NCI-H146 treated with DMSO at 0.1 percent for 48 hours (cell line): ENCODE measurements around the gene NOL6.
A peak's percentile ranks its signal among the peaks of the same experiment; 100 is the strongest.

Source experiments
- DNase-seq: peaks from one replicate; lab custom pipeline; 2025; ENCODE audit not compliant: unreplicated experiment; lab: John Stamatoyannopoulos, UW

The NOL6 gene

GRCh38 chr9:33453286-33453860 lies 20.4 kb downstream of the NOL6 start:
- DNase-seq = no peak

- DNase-seq = no peak
These were observed 20.9 kb downstream of the NOL6 start for GRCh38 chr9:33452828-33453271.

- no peak for DNase-seq
These were observed 23.0 kb downstream of the NOL6 start for GRCh38 chr9:33450621-33451146.

DNA sequence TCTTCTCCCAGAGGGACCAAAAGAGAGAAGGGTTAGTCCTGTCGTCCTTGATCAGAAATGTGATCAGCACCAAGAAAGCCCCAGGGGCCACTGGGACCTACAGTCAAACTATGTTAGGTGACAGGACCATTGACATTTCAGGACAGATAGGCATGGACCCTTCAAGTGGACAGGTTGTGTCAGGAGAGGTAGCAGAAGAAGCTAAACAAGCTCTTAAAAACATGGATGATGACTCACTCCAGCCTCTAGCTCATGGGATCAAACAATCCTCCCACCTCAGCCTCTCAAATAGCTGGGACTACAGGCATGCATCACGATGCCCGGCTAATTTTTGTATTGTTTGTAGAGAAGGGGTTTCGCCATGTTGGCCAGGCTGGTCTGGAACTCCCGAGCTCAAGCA lies 24.0 kb downstream of the NOL6 start:
- DNase-seq = no peak

DNA sequence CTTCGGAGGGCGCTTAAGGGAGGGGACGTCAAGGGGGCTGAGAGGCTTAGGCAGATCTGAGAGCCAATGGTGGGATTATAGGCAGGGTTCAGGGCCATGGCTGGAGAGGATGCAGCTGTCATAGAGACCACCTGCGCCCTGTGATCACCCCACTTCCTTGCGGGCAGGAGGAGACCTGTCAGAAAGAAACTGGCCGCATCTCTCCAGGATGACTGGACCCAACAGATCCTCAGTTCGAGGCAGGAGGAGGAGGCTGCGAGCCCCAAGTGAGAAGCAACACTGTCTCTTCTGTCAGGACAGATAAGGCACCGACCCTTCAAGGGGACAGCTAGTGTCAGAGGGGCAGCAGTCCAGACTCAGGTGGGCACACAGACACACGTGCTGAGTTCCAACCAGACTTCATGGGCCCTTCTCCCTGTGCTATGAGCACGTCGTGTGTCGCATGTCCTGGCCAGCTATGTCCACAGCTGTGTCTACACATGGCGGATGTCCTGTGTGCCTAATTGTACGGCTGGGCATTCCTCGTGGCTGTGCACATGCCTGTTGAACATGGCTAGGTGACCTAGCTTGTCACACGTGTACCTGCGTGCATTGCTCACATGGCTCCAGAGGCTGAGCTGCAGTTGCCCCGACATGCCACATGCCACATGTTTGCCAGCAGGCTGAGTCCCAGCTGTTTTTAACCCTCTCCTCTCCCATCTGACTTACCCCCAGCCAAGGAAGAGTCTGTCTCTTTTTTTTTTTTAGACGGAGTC lies 25.7 kb downstream of the NOL6 start:
- no peak for DNase-seq

- DNase-seq = peak; percentile 43
These were observed 26.6 kb downstream of the NOL6 start, which contains the start of gene AQP3 for GRCh38 chr9:33446946-33447798. Gene AQP3, minus strand, starts transcription at chr9:33447593. Its CDS starts 63 bp downstream, at chr9:33447530.

- no peak for DNase-seq
These were observed 27.3 kb downstream of the NOL6 start for GRCh38 chr9:33446240-33446945.

DNA sequence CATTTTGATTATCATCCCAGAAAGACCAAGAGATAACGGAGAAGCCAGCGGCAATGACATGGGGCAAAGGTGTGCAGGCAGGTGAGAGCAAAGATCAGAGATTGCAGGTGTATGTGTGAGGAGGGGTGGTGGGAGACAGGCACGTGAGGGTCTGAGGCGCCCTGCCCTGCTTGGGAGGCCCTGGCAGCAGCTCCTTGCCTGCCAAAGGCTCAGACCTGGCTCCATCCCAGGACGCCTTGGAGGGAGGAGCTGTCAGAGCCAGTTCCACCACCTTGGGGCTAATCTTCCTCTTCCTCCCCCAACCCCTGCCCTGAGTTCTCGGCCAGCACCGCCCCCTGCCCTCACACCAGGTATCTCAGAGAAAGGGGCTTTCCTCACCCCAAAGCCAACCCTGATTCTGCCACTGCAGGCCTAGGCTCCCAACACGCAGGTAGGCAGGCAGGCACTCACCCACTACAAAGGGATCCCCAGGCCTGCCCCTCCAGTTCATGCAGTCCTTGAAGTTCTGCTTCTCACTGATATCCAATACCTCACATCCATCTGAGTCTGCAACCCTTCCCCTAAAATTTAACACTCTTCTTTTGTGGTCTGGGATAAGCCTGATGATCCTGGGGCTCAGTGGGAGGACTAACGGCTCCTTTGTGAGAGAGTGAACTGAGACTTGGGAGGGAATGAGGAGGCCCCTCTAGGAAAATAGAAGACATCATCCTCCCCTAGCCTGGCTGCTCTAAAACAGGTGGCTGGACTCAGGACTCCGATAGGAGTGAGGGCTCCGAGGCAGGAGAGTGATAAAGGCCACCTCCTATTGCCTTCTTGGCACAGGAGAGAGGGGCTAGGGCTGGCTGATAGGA lies 28.1 kb downstream of the NOL6 start:
- no peak for DNase-seq

DNA sequence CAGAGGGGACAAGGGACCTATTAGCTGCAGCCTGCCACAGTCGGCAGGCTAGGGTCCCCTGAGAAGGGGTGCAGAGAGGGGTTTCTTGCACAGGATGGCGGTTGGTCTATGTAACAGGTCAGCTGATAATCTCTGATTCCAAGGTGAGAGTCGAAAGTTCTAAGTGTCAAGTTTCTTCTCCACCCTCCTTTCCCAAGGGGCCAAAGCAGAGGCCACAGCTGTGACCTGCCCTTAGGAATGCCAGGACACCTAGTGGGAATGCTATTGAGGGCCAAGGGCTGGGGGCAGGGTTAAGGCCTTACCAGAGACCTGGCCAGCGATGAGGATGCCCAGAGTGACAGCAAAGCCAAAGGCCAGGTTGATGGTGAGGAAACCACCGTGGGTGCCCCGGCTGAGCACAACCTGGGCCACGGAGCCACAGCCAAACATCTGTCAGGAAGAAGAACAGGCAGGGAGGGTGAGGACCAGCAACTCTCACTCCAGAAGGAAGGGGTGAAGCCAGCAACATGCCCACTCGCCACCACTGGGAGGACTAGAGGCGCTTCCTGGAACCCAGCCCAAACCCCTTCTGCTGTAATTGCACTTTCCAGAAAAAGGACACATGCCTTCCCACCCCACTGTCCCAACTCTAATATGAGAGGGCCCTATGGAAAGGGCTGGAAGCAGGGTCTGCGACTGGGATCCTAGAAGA lies 30.1 kb downstream of the NOL6 start:
- DNase-seq = no peak

DNA sequence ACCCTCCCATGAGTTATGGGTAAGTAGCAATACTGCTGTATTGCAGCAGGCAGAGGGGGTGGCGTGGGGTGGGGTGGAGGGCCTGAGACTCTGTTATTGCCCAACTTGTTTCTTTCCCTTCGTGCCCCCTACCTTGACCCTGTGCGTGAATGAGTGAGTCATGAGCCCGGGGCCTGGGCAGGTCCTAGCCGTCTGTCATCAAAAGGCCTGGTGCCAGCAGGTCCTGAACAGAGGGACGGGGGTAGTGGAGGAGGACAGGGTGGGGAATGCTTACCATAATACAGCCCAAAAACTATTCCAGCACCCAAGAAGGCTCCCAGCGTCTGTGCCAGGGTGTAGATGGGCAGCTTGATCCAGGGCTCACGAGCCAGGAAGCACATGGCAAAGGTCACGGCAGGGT lies 30.7 kb downstream of the NOL6 start:
- no peak for DNase-seq

GRCh38 chr9:33442125-33442524 lies 31.6 kb downstream of the NOL6 start:
- DNase-seq = no peak

- DNase-seq = no peak
These were observed 33.1 kb downstream of the NOL6 start for GRCh38 chr9:33440609-33441008.

DNA sequence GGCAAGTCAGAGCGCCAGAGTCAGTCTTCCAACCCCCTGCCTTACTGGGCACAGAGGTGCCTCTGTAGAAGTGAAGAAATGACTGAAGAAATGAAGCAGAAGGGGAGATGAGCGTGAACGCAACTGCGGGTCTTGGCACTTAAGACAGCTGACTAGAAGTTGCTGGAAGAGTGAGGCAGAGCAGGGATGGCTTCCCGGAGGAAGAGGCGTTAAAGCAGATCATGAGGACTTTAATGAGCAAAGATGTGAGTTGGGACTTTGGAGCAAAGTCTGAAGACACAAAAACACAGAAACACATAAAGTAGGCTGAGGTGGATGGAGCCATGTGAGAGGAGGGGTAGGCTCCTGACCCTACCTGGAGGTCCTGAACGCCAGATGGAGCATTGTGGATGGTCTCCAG lies 33.5 kb downstream of the NOL6 start:
- no peak for DNase-seq

- DNase-seq = no peak
These were observed 34.0 kb downstream of the NOL6 start for GRCh38 chr9:33439731-33440130.

- DNase-seq = no peak
These were observed 34.6 kb downstream of the NOL6 start for GRCh38 chr9:33438926-33439680.

DNA sequence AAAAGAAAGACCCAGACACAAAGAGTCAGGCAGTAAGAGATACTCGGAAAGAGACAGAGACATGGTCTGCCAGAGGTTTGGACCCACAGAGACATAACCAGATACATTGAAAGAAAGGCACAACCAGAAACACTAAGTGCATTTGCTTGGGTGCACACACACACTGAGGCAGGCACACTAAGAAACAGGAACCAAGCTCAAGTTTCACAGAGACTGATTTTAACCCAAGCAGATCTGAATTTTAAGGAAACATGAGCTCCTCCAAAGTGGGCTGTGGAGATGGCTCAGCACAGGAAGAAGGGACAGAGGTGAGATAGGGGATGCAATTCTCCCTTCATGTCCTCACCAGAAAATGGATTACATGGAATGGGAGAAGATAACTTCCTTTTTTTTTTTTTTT lies 35.8 kb downstream of the NOL6 start:
- no peak for DNase-seq

DNA sequence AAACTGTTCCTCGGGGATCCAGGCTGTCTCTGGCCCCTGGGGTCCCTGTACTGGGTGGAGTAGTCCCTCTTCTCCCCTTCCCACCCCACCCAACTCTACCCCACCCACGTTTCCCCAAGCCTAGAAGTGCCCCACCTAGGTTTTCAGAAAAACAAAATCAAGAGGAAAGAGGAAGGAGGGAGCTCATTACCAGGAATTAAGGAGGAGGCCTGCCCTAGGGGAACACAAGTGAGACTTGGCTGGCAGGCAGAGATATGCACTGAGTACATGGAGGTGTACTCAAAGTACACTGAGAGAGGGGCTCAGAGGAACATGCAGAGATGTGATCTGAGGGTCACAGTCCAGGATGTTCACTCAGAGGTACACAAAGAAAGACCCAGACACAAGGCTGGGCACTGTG lies 36.5 kb downstream of the NOL6 start:
- DNase-seq = no peak

GRCh38 chr9:33436445-33436844 lies 37.3 kb downstream of the NOL6 start:
- no peak for DNase-seq

GRCh38 chr9:33435821-33436277 lies 37.9 kb downstream of the NOL6 start:
- DNase-seq = no peak
